ENCODE data around the gene TRIM7. TPM values are rescaled to one million over a fixed set of nuclear protein-coding genes. Genes with fewer than 3 reads are reported as not detected.

The TRIM7 gene
- total RNA-seq, result 2.8 and 12.7 TPM in 2 replicates

DNA sequence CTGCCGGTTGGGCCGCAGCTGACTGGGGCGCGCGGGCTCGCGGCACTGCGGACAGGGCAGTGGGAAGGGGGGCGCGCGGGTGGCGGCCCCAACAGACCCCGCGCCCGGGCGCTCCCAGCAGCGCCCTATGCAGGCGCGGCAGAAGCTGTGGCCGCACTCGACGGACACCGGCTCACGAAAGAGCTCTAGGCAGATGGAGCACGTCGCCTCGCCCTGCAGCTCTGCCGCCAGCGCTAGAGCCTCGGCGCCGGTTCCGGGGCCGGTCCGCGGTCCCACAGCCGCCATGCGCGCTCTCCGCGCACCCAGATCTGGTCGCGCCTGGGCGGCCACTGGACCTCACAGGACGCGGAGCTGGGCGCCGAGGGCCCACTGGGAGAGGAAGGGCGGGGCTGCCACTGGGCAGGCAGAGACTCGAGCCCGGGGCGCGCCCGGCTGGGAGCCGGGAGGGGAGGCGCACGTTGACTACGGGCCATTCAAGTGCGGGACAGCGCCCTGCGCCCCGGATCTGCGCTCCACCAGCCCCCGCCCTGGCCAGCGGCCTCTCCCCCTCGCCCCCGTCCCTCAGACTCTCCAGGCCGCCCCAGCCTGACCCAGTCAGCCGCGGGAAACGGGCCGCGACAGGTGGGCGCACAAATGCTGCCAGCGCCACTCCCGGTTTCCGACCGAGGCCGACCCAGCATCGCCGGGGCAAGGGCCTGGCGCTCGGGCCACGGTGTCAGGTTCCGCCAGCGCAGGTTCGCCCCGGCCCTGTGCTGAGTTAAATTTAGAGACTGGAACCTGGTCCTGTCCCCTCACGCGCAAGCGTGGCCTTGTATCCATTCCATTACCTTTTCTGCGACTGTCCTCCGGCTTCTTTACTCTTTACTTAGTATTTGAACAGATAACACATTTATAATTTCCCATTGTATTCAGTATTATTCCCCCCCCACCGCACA lies at the start of gene TRIM7:
Gene TRIM7, minus strand, starts transcription at position 371 of the 935 bp plus-strand sequence. Its CDS starts 86 bp downstream, at position 285.
- no peak for DNase-seq (ENCODE audit: low read depth)

- DNase-seq (ENCODE audit: low read depth), result no peak
These were observed 43.3 kb upstream of the TRIM7 start for GRCh38 chr5:181248277-181248676.

DNA sequence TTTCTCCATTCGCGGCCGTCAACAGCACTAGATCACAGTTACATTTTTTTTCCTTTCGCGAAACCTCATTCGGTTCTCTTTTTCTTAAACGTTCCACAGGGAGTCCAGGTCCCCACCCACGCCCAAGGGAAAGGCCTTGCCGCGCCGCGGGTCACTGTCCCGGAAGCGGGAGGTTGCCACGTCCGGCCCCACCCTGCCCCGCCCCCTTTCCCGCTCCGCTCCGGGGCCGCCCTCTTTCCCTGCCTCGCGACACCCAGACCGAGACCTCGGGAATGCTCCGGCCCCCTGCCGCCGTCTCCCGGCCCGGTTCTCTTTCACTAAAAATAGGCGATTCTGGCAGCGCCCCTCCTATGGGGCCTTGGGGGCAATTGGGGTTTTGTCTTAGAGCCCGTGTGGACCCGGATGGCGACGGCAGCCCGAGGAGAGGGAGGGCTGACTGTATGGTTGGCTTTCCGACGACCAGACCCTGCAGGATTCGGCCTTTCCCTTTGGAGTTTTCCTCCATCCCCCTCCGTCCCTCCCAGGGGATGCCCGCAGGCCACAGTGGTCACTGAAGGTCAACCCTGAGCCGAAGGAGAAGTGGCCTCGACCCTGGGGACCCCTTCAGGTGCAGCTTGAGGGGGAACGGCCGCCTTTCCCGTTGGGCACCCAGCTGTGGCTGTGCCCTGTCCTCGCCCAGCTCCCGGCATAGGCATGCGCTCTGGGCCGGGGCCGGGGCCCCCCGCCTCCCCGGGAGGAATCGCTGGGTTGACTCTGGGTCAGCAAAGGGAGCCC lies 41.5 kb upstream of the TRIM7 start:
- peak; percentile 59 for DNase-seq (ENCODE audit: low read depth)

- DNase-seq (ENCODE audit: low read depth), result no peak
These were observed 40.7 kb upstream of the TRIM7 start for GRCh38 chr5:181245427-181246275.

- DNase-seq (ENCODE audit: low read depth), result peak; percentile 77
These were observed 38.8 kb upstream of the TRIM7 start, which contains the start of gene RACK1 for GRCh38 chr5:181243564-181244343. Gene RACK1, minus strand, starts transcription at chr5:181243906. Its CDS starts 106 bp downstream, at chr5:181243800.

- no peak for DNase-seq (ENCODE audit: low read depth)
These were observed 38.1 kb upstream of the TRIM7 start for GRCh38 chr5:181243018-181243563.

DNA sequence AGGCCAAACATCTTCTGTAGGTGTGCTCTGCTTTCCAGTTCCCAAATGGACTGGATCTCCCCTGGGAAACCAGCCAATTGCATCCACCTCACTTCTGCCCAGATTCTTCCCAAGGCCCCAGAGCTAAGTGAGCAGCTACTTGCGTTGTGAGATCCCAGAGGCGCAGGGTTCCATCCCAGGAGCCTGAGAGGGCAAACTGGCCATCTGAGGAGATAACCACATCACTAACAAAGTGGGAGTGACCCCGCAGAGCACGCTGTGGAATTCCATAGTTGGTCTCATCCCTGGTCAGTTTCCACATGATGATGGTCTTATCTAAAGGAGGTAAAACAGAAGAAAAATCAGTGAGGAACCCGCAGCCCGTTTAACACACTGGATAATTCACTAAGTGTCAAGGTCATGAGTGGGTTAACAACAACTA lies 37.0 kb upstream of the TRIM7 start:
- no peak for DNase-seq (ENCODE audit: low read depth)

DNA sequence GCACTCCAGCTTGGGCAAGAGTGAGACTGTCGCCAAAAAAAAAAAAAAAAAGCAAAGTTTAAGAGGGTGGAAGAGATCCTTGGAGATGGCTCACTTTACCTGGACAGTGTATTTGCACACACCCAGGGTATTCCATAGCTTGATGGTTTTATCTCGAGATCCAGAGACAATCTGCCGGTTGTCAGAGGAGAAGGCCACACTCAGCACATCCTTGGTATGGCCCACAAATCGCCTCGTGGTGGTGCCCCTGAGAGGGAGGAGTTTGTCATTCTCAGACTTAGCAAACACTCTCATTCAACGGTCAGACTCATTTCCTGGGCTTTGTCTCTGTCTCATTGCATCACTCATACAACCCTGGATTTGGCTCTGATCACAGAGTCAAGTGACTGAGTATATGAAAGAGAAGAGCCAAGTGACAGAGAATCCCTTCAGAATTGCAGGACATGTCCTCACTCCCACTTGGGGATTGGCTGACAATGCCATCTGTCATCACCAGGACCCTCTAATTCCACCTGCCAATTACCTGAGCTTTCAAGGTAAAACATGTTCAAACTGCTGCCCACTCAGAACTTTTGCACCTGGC lies 36.5 kb upstream of the TRIM7 start:
- DNase-seq (ENCODE audit: low read depth), result peak; percentile 70

GRCh38 chr5:181239062-181239663 lies 34.2 kb upstream of the TRIM7 start:
- DNase-seq (ENCODE audit: low read depth), result no peak

GRCh38 chr5:181237729-181238385 lies 32.9 kb upstream of the TRIM7 start:
- no peak for DNase-seq (ENCODE audit: low read depth)

GRCh38 chr5:181236954-181237641 lies 32.1 kb upstream of the TRIM7 start:
- DNase-seq (ENCODE audit: low read depth), result no peak

DNA sequence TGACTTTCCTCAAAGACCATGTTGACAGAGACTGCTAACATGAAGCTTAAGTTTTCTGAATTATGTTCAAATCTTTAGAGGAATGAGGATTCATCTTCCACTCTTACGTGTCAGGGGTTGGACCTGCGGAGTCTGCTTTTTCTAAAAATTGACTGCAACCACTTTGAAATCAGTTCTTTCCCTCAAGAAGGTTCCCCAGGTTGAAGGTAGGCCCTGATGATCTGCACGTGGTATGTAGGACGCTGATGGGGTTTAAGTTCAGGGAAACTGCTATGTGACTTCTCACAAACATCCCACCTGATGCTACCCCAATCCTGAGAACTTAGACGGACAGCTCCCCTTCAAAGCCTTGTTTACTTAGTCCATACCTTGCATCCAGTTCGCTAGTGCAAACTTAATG lies 31.5 kb upstream of the TRIM7 start:
- DNase-seq (ENCODE audit: low read depth), result no peak

GRCh38 chr5:181235689-181236366 lies 30.8 kb upstream of the TRIM7 start:
- no peak for DNase-seq (ENCODE audit: low read depth)

DNA sequence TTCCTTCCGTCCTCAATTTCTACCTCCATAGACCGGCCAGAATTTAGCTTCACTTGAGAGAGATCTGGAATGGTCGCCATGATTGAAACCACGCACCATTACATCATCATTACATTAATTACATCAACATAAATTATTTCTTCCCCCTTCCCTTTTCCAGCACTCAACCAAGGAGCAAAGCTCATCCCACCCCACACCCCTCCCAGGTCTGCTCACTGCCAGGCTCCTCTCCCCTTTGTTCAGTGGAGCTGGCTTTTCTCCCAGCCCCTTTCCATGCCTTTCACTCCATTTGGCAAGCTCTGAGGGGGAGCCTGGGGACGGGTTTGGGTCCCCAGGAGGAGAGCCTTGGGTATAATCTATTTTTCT lies 30.3 kb upstream of the TRIM7 start:
- no peak for DNase-seq (ENCODE audit: low read depth)

- DNase-seq (ENCODE audit: low read depth), result no peak
These were observed 29.7 kb upstream of the TRIM7 start for GRCh38 chr5:181234455-181235306.

- no peak for DNase-seq (ENCODE audit: low read depth)
These were observed 28.9 kb upstream of the TRIM7 start for GRCh38 chr5:181233801-181234454.
